Left lung (tissue), 10 donors: ENCODE results near the gene SLC19A1. TPM values are rescaled to one million over a fixed set of nuclear protein-coding genes. Genes with fewer than 3 reads are reported as not detected.

ENCODE experiments used
- ATAC-seq: fragments of 200-7000 bp; cut with Tn5 transposase; one replicate; pipeline ENCODE4 v1.9.1; 2020; ENCODE audit warnings: moderate library complexity
- DNase-seq, 4 donors: peaks; one replicate each; pipeline ENCODE4 v3.0.0-alpha.2; 2013 to 2020
- H3K27ac ChIP-seq, 2 donors: fragments of 200-600 bp; sonication (generic) in 1 of 2; one replicate each; pipeline versions ENCODE4 v1.5.0 to v1.8.0; 2020 to 2021
- H3K27me3 ChIP-seq, 2 donors: fragments of 200-600 bp; sonication (generic) in 1 of 2; one replicate each; pipeline versions ENCODE4 v1.5.0 to v1.8.0; 2020 to 2021
- H3K36me3 ChIP-seq, 2 donors: fragments of 200-600 bp; sonication (generic) in 1 of 2; one replicate each; pipeline versions ENCODE4 v1.5.0 to v1.8.0; 2020 to 2021
- H3K4me1 ChIP-seq, 2 donors: fragments of 200-600 bp; one replicate each; pipeline ENCODE4 v1.8.0; 2021
- H3K4me3 ChIP-seq, 2 donors: fragments of 200-600 bp; sonication (generic) in 1 of 2; one replicate each; pipeline versions ENCODE4 v1.5.0 to v1.8.0; 2020 to 2021; ENCODE audit warnings: mild to moderate bottlenecking in 1 of 2
- H3K9me3 ChIP-seq, 2 donors: fragments of 200-600 bp; sonication (generic) in 1 of 2; one replicate each; pipeline versions ENCODE4 v1.5.0 to v1.8.0; 2020 to 2021
- CTCF ChIP-seq, 2 donors: fragments of 200-600 bp; sonication (generic) in 1 of 2; IDR thresholded peaks; one replicate each; pipeline versions ENCODE4 v1.5.0 to v1.8.0; 2021; ENCODE audit warnings: antibody characterized with exemption in 2 of 2
- intact Hi-C, 2 donors: fragments of 100-400 bp; cut with DNase I; formaldehyde crosslinking; loops; one replicate each; pipeline versions ENCODE4 v1.11.2 to v1.14.2; 2022
- polyA plus RNA-seq, 6 donors: library from polyadenylated mRNA; unstranded; fragments of 120-200 nt; gene quantifications; one replicate each; pipeline ENCODE4 v1.2.1, GENCODE V29; 2013; ENCODE audit not compliant: insufficient read length in 6 of 6
- total RNA-seq, 2 donors: library from RNA; stranded (reverse); fragmentation: NEBNext Ultra II Directional; extraction: Animal tissue kit (Norgen Biotek cat#: 25700); gene quantifications; one replicate each; pipeline ENCODE4 v1.2.1, GENCODE V29; 2021
- donor health status: DM: no; HTN: yes; CAD: no.
- donor health status: DM: no; HTN: no; CAD: no.

Gene SLC19A1
- total and polyA plus RNA-seq, 8 donors: 22.4 to 50.4 (median 27.2) TPM

- DNase-seq (peak in 2 of 4 donors; percentile 87), ATAC-seq (peak; percentile 45)
- peaks cover 0 to 41% of the 10 kb centered on the region in 2 donors for H3K36me3 ChIP-seq
- peak overlapping the region in 1 of 2 donors; percentile 22 for H3K4me3 ChIP-seq
- TF ChIP-seq CTCF (IDR thresholded peaks at IDR 0.05): no peak
- no peaks in the 10 kb centered on the region for H3K9me3 ChIP-seq
- H3K27ac ChIP-seq: peak overlapping the region; percentile 53 to 88
- H3K4me1 ChIP-seq: peaks cover 0 to 49% of the 10 kb centered on the region in 2 donors
- intact Hi-C loops: no loop called here
- no peaks in the 10 kb centered on the region for H3K27me3 ChIP-seq
Measured at GRCh38 chr21:45535341-45536081, 6.7 kb downstream of the SLC19A1 start.

GRCh38 chr21:45534636-45535331, 7.5 kb downstream of the SLC19A1 start:
- intact Hi-C loops: no loop called here
- peak; percentile 34 for ATAC-seq
- H3K4me3 ChIP-seq: peak overlapping the region in 1 of 2 donors; percentile 22

GRCh38 chr21:45533846-45534635, 8.2 kb downstream of the SLC19A1 start:
- intact Hi-C loops: no loop called here
- Histone ChIP-seq H3K36me3 (peaks cover 0 to 54% of the 10 kb centered on the region in 2 donors), H3K4me1 (peaks cover 0 to 44% of the 10 kb centered on the region in 2 donors), H3K9me3 (no peaks in the 10 kb centered on the region), H3K27me3 (no peaks in the 10 kb centered on the region), H3K27ac (peak overlapping the region in 1 of 2 donors; percentile 88), H3K4me3 (peak overlapping the region in 1 of 2 donors; percentile 5)
- DNase-seq (peak in 2 of 4 donors; percentile 31 to 74), ATAC-seq (no peak)
- TF ChIP-seq CTCF (IDR thresholded peaks at IDR 0.05): no peak

More at GRCh38 chr21:45534636-45535331, 7.5 kb downstream of the SLC19A1 start:
- H3K27ac ChIP-seq: peak overlapping the region in 1 of 2 donors; percentile 88
- H3K36me3 ChIP-seq: peaks cover 0 to 48% of the 10 kb centered on the region in 2 donors
- peaks cover 0 to 44% of the 10 kb centered on the region in 2 donors for H3K4me1 ChIP-seq
- TF ChIP-seq CTCF (IDR thresholded peaks at IDR 0.05): no peak
- H3K9me3 ChIP-seq: no peaks in the 10 kb centered on the region
- DNase-seq: peak; percentile 59 to 90 (median 74)
- no peaks in the 10 kb centered on the region for H3K27me3 ChIP-seq

- peak in 1 of 4 donors; percentile 32 for DNase-seq
- intact Hi-C loops: no loop called here
- ATAC-seq: no peak
Measured at GRCh38 chr21:45533361-45533845, 8.8 kb downstream of the SLC19A1 start.

More at GRCh38 chr21:45533361-45533845, 8.8 kb downstream of the SLC19A1 start:
- no peak overlapping the region for H3K4me3 ChIP-seq
- peaks cover 0 to 44% of the 10 kb centered on the region in 2 donors for H3K4me1 ChIP-seq
- H3K36me3 ChIP-seq: peaks cover 0 to 60% of the 10 kb centered on the region in 2 donors
- no peaks in the 10 kb centered on the region for H3K27me3 ChIP-seq
- TF ChIP-seq CTCF (IDR thresholded peaks at IDR 0.05): no peak
- peak overlapping the region; percentile 53 to 88 for H3K27ac ChIP-seq
- H3K9me3 ChIP-seq: no peaks in the 10 kb centered on the region
